Measurements from ENCODE around the gene DPEP2NB.

Gene DPEP2NB, protein sequence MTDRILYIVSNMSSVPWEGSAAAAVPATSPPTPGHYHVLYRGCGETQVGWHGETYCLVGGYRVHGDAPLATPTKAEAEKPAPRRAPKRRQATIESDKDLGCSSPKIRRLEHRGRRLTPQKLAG

DNA sequence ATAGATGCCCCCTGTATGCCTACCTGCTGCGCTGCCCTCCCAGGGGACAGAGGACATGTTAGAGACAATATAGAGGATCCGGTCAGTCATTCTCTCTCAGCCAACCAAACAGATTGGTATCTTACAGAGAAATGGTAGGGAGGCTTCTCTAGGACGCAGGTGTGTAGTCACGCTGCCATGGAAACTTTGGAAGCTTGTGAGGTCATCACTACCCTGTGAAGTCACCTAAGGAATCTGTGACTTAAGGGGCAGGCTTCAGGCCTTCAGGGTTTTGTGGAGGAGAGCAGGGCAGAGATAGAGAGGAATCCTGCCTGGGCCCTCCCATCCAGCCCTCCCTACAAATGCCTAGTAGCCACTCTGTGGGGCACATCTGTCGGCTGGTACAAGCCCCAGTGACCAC is at the start of gene DPEP2NB:
Gene DPEP2NB (minus strand): TSS at position 231 of the 400 bp plus-strand sequence. CDS start 141 bp downstream, at position 90.
- Histone ChIP-seq H3K27me3 (ENCODE audit: control insufficient read depth in 5 of 5, insufficient read depth in 4 of 5, low read length in 5 of 5) (no peaks in the 10 kb centered on the region), H3K36me3 (ENCODE audit: control insufficient read depth in 5 of 5, insufficient read depth in 5 of 5, low read length in 5 of 5) (no peaks in the 10 kb centered on the region), H3K27ac (ENCODE audit: low read depth, low read length) (no peak within 1 kb of the TSS), H3K9me3 (ENCODE audit: control insufficient read depth in 5 of 5, low read length in 5 of 5) (no peaks in the 10 kb centered on the region), H3K9ac (ENCODE audit: low read length in 5 of 5) (no peak within 1 kb of the TSS), H3K4me1 (ENCODE audit: control insufficient read depth in 5 of 5, insufficient read depth in 5 of 5, low read length in 5 of 5) (peaks cover 0 to 15% (median 1%) of the 10 kb centered on the region in 5 donors), H3K4me3 (ENCODE audit: low read depth in 1 of 5, low read length in 5 of 5) (no peak within 1 kb of the TSS)

DNA sequence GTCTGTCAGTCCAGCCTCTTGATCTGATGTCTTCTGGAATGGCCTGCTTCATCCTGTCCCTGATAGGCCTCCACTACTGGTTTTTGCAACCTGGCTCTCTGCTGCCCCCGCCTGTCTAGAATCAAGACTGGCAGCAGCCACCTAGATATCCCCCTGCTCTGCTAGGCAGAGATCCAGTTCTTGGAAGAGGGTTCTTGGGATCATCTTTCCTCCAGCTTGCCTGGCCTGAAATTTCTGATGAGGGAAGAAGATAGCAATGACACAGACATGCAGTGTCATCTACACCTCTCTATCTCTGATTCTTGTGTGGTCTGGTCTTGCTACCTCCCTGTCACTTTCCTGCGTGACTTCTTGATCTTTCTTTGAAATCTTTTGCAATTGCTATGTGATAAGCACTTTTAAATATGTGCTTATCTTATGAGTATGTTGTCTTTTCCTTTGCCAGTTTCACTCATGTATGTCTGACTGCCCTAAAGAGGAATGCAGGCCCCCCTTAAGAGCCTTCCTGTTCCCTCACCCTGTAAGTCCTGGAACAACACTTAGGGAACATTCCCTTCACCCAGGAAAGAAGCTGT is 49.2 kb upstream of the DPEP2NB start:
- peaks cover 11 to 46% (median 39%) of the 10 kb centered on the region in 5 donors for H3K4me1 ChIP-seq (ENCODE audit: control insufficient read depth in 5 of 5, insufficient read depth in 5 of 5, low read length in 5 of 5)
- peak overlapping the region in 3 of 5 donors; percentile 8 to 64 (median 48) for H3K9ac ChIP-seq (ENCODE audit: low read length in 5 of 5)
- H3K4me3 ChIP-seq (ENCODE audit: low read depth in 1 of 5, low read length in 5 of 5) = no peak overlapping the region
- H3K36me3 ChIP-seq (ENCODE audit: control insufficient read depth in 5 of 5, insufficient read depth in 5 of 5, low read length in 5 of 5) = peaks cover 0 to 17% (median 9%) of the 10 kb centered on the region in 5 donors
- no peaks in the 10 kb centered on the region for H3K27me3 ChIP-seq (ENCODE audit: control insufficient read depth in 5 of 5, insufficient read depth in 4 of 5, low read length in 5 of 5)
- H3K9me3 ChIP-seq (ENCODE audit: control insufficient read depth in 5 of 5, low read length in 5 of 5) = no peaks in the 10 kb centered on the region
- H3K27ac ChIP-seq (ENCODE audit: low read depth, low read length) = peak overlapping the region; percentile 89

DNA sequence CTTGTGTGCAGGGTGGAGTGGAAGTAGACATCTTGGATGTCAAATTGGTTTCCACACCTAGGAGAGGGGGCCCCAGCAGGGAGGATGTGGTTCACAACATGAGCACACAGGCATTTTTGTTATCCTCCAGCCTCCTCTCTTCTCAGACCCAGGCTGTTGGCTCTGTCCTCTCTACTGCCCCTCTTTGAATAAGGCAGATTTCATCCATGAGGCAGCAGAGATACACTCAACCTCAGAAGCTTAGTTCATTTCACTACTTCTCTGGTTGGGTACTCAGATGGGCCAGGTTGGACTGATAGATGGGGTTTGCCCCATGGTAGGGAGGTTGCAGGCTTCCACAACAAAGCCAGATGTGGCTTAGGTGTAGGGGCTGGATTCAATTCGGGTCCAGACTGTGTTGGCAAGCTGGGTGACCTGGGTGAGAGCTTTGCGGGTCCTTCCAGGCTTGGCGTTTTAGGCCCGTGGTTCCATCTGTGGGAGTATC is 47.2 kb upstream of the DPEP2NB start:
- peaks cover 4 to 18% (median 10%) of the 10 kb centered on the region in 5 donors for H3K36me3 ChIP-seq (ENCODE audit: control insufficient read depth in 5 of 5, insufficient read depth in 5 of 5, low read length in 5 of 5)

DNA sequence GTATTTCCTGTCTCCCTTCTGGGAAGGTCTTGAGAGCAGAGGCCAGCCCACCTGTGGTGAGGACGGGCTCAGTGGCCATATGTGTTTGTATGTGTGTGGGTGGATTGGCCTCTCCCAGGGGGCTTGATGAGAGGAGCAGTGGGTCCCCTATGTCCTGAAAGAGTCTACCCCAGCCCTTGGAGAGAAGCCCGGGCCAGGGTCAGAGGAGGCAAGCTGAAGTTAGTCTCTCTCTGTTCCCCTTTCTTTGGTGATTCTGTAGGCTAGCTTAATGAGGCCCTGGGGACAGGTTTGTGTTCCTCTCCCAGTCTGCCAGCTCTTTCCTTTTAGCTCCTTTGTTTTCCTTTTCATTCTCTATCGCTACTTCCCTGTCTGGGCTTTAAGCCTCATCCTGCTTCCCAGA is 45.7 kb upstream of the DPEP2NB start:
- Histone ChIP-seq H3K9me3 (ENCODE audit: control insufficient read depth in 5 of 5, low read length in 5 of 5) (no peaks in the 10 kb centered on the region), H3K9ac (ENCODE audit: low read length in 5 of 5) (no peak overlapping the region), H3K27me3 (ENCODE audit: control insufficient read depth in 5 of 5, insufficient read depth in 4 of 5, low read length in 5 of 5) (no peaks in the 10 kb centered on the region), H3K4me1 (ENCODE audit: control insufficient read depth in 5 of 5, insufficient read depth in 5 of 5, low read length in 5 of 5) (peaks cover 11 to 38% (median 24%) of the 10 kb centered on the region in 5 donors), H3K36me3 (ENCODE audit: control insufficient read depth in 5 of 5, insufficient read depth in 5 of 5, low read length in 5 of 5) (peaks cover 4 to 22% (median 10%) of the 10 kb centered on the region in 5 donors), H3K4me3 (ENCODE audit: low read depth in 1 of 5, low read length in 5 of 5) (no peak overlapping the region), H3K27ac (ENCODE audit: low read depth, low read length) (no peak overlapping the region)

More for the DNA sequence above, 47.2 kb upstream of the DPEP2NB start:
- Histone ChIP-seq H3K9ac (ENCODE audit: low read length in 5 of 5) (no peak overlapping the region), H3K4me1 (ENCODE audit: control insufficient read depth in 5 of 5, insufficient read depth in 5 of 5, low read length in 5 of 5) (peaks cover 11 to 43% (median 28%) of the 10 kb centered on the region in 5 donors), H3K4me3 (ENCODE audit: low read depth in 1 of 5, low read length in 5 of 5) (no peak overlapping the region), H3K27me3 (ENCODE audit: control insufficient read depth in 5 of 5, insufficient read depth in 4 of 5, low read length in 5 of 5) (no peaks in the 10 kb centered on the region), H3K27ac (ENCODE audit: low read depth, low read length) (no peak overlapping the region), H3K9me3 (ENCODE audit: control insufficient read depth in 5 of 5, low read length in 5 of 5) (no peaks in the 10 kb centered on the region)

DNA sequence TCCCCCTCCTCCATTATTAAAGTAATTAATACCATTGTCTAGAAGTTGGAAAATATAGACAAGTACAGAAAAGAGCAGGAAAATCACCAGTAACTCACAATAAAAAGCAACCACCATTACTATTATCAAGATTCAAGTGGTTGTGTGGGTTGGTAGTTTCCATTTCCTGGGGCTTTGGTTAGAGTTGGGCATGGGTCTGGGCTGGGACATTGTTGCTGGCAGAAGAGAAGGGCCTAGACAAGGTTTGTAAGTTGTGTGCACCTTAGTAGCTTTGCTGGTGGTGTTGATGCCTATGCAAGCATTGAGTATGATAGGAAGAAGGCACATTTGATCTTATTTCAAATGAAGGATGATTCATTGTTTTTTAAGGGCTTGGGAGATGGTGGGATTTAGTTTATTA is 44.1 kb upstream of the DPEP2NB start:
- Histone ChIP-seq H3K9me3 (ENCODE audit: control insufficient read depth in 5 of 5, low read length in 5 of 5) (no peaks in the 10 kb centered on the region), H3K4me3 (ENCODE audit: low read depth in 1 of 5, low read length in 5 of 5) (no peak overlapping the region), H3K36me3 (ENCODE audit: control insufficient read depth in 5 of 5, insufficient read depth in 5 of 5, low read length in 5 of 5) (peaks cover 7 to 27% (median 11%) of the 10 kb centered on the region in 5 donors), H3K4me1 (ENCODE audit: control insufficient read depth in 5 of 5, insufficient read depth in 5 of 5, low read length in 5 of 5) (peaks cover 3 to 22% (median 8%) of the 10 kb centered on the region in 5 donors), H3K9ac (ENCODE audit: low read length in 5 of 5) (no peak overlapping the region), H3K27me3 (ENCODE audit: control insufficient read depth in 5 of 5, insufficient read depth in 4 of 5, low read length in 5 of 5) (no peaks in the 10 kb centered on the region), H3K27ac (ENCODE audit: low read depth, low read length) (no peak overlapping the region)

DNA sequence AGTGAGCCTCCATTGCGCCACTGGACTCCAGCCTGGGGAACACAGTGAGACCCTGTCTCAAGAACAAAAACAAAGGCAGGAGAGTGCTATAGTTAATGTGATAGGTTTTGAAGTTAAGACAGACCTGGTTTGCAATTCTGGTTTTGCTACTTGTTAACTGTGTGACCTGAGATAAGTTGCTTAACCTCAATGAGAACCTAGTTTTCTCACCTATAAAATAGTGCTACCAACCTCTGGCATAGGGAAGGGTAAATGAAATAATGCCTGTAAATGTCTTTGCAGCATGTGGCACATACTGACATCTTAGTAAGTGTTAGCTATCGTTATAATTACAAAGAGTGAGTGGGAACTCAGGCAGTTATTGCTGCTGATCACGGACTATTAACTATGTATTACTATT is 39.7 kb upstream of the DPEP2NB start:
- Histone ChIP-seq H3K27me3 (ENCODE audit: control insufficient read depth in 5 of 5, insufficient read depth in 4 of 5, low read length in 5 of 5) (no peaks in the 10 kb centered on the region), H3K27ac (ENCODE audit: low read depth, low read length) (no peak overlapping the region), H3K9me3 (ENCODE audit: control insufficient read depth in 5 of 5, low read length in 5 of 5) (no peaks in the 10 kb centered on the region), H3K4me1 (ENCODE audit: control insufficient read depth in 5 of 5, insufficient read depth in 5 of 5, low read length in 5 of 5) (peaks cover 0 to 12% (median 0%) of the 10 kb centered on the region in 5 donors), H3K9ac (ENCODE audit: low read length in 5 of 5) (no peak overlapping the region), H3K36me3 (ENCODE audit: control insufficient read depth in 5 of 5, insufficient read depth in 5 of 5, low read length in 5 of 5) (peaks cover 18 to 31% (median 21%) of the 10 kb centered on the region in 5 donors), H3K4me3 (ENCODE audit: low read depth in 1 of 5, low read length in 5 of 5) (no peak overlapping the region)

DNA sequence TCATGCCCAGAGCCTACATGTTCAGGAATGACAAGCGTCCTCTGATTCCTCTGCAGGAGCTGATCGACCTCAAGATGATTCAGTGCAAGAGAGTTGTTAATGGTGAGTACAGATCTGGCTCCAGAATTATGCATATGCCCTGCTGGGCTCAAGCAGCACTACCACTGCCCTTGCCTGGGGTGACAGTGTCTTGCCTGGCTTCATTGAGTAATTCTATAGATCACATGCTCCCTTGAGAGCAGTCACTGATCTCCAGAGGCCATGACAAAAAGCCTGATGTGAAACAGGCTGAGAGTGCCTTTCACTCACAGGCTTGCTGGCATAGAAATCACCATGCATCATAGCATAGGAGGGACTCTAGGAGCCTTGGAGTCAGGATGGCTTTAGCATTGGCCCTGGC is 33.7 kb upstream of the DPEP2NB start:
- Histone ChIP-seq H3K27ac (ENCODE audit: low read depth, low read length) (no peak overlapping the region), H3K27me3 (ENCODE audit: control insufficient read depth in 5 of 5, insufficient read depth in 4 of 5, low read length in 5 of 5) (no peaks in the 10 kb centered on the region), H3K9me3 (ENCODE audit: control insufficient read depth in 5 of 5, low read length in 5 of 5) (no peaks in the 10 kb centered on the region), H3K4me1 (ENCODE audit: control insufficient read depth in 5 of 5, insufficient read depth in 5 of 5, low read length in 5 of 5) (peaks cover 0 to 12% (median 0%) of the 10 kb centered on the region in 5 donors), H3K36me3 (ENCODE audit: control insufficient read depth in 5 of 5, insufficient read depth in 5 of 5, low read length in 5 of 5) (peaks cover 12 to 35% (median 21%) of the 10 kb centered on the region in 5 donors), H3K4me3 (ENCODE audit: low read depth in 1 of 5, low read length in 5 of 5) (no peak overlapping the region), H3K9ac (ENCODE audit: low read length in 5 of 5) (no peak overlapping the region)

DNA sequence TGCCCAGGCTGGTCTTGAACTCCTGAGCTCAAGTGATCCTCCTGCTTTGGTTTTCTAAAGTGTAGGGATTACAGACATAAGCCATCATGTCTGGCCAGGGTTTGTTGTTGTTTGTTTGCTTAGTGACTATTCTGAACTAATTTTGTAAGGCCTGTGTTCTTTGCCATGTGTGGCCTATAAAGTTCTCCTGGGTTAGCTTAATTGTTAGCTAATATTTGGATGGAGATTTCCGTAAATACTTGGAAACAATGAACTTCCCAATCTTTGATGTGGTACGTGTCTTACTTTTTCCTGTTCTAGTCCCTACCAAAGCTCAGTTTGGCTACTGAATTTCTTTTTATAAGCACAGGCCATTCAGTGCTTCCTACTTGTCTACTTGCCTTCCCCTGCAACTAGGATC is 32.3 kb upstream of the DPEP2NB start:
- Histone ChIP-seq H3K4me3 (ENCODE audit: low read depth in 1 of 5, low read length in 5 of 5) (no peak overlapping the region), H3K9ac (ENCODE audit: low read length in 5 of 5) (no peak overlapping the region), H3K27ac (ENCODE audit: low read depth, low read length) (no peak overlapping the region), H3K9me3 (ENCODE audit: control insufficient read depth in 5 of 5, low read length in 5 of 5) (no peaks in the 10 kb centered on the region), H3K4me1 (ENCODE audit: control insufficient read depth in 5 of 5, insufficient read depth in 5 of 5, low read length in 5 of 5) (peaks cover 0 to 12% (median 0%) of the 10 kb centered on the region in 5 donors), H3K27me3 (ENCODE audit: control insufficient read depth in 5 of 5, insufficient read depth in 4 of 5, low read length in 5 of 5) (no peaks in the 10 kb centered on the region), H3K36me3 (ENCODE audit: control insufficient read depth in 5 of 5, insufficient read depth in 5 of 5, low read length in 5 of 5) (peaks cover 7 to 27% (median 11%) of the 10 kb centered on the region in 5 donors)

DNA sequence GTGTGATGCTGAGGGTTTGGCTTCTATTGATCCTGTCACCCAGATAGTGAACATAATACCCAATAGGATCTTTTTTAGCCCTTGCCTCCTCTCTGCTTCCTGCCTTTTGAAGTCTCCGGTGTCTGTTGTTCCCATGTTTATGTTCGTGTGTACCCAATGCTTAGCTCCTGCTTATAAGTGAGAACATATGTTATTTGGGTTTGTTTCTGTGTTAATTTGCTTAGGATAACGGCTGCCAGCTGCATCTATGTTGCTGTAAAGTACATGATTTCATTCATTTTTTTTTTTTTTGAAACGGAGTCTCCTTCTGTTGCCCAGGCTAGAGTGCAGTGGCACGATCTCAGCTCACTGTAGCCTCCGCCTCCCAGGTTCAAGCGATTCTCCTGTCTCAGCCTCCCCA is 30.4 kb upstream of the DPEP2NB start:
- Histone ChIP-seq H3K9me3 (ENCODE audit: control insufficient read depth in 5 of 5, low read length in 5 of 5) (no peaks in the 10 kb centered on the region), H3K4me1 (ENCODE audit: control insufficient read depth in 5 of 5, insufficient read depth in 5 of 5, low read length in 5 of 5) (peaks cover 0 to 12% (median 0%) of the 10 kb centered on the region in 5 donors), H3K4me3 (ENCODE audit: low read depth in 1 of 5, low read length in 5 of 5) (no peak overlapping the region), H3K36me3 (ENCODE audit: control insufficient read depth in 5 of 5, insufficient read depth in 5 of 5, low read length in 5 of 5) (peaks cover 7 to 18% (median 8%) of the 10 kb centered on the region in 5 donors), H3K9ac (ENCODE audit: low read length in 5 of 5) (no peak overlapping the region), H3K27me3 (ENCODE audit: control insufficient read depth in 5 of 5, insufficient read depth in 4 of 5, low read length in 5 of 5) (no peaks in the 10 kb centered on the region), H3K27ac (ENCODE audit: low read depth, low read length) (no peak overlapping the region)

DNA sequence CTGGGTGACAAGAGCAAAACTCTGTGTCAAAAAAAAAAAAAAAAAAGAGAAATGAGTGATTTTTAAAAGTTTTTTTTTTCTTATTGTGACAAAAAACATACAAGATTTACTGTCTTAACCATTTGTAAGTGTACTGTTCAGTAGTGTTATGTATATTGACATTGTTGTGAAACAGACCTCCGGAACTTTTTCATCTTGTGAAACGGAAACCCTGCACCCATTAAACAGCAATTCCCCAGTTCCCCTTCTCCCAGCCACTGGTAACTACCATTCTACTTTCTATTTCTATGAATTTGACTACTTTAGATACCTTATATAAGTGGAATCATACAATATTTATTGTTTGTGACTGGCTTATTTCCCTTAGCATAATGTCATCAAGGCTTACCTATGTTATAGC is 26.1 kb upstream of the DPEP2NB start:
- H3K27ac ChIP-seq (ENCODE audit: low read depth, low read length) = no peak overlapping the region
- H3K4me3 ChIP-seq (ENCODE audit: low read depth in 1 of 5, low read length in 5 of 5) = no peak overlapping the region
- H3K4me1 ChIP-seq (ENCODE audit: control insufficient read depth in 5 of 5, insufficient read depth in 5 of 5, low read length in 5 of 5) = peaks cover 0 to 3% (median 2%) of the 10 kb centered on the region in 5 donors
- no peaks in the 10 kb centered on the region for H3K9me3 ChIP-seq (ENCODE audit: control insufficient read depth in 5 of 5, low read length in 5 of 5)
- H3K27me3 ChIP-seq (ENCODE audit: control insufficient read depth in 5 of 5, insufficient read depth in 4 of 5, low read length in 5 of 5) = no peaks in the 10 kb centered on the region
- no peak overlapping the region for H3K9ac ChIP-seq (ENCODE audit: low read length in 5 of 5)
- H3K36me3 ChIP-seq (ENCODE audit: control insufficient read depth in 5 of 5, insufficient read depth in 5 of 5, low read length in 5 of 5) = peaks cover 0 to 3% (median 0%) of the 10 kb centered on the region in 5 donors
